GM23338 (cell line): ENCODE measurements around the gene IL6R.

ENCODE experiments used
- EZH2 ChIP-seq: fragments of 200-600 bp; sonication (generic); IDR thresholded peaks from one replicate; pipeline ENCODE4 v1.8.0; 2017; ENCODE audit warnings: antibody characterized with exemption, mild to moderate bottlenecking, low read depth; ENCODE audit not compliant: unreplicated experiment
- EZH2phosphoT487 ChIP-seq: fragments of 200-600 bp; sonication (generic); IDR thresholded peaks from one replicate; pipeline ENCODE4 v1.8.1; 2018; ENCODE audit warnings: antibody characterized with exemption; ENCODE audit not compliant: unreplicated experiment
- JUNB ChIP-seq: IDR thresholded peaks from one replicate; pipeline ENCODE4 v1.6.1; 2016; ENCODE audit warnings: antibody characterized with exemption; ENCODE audit not compliant: unreplicated experiment
- POLR2AphosphoS5 ChIP-seq: IDR thresholded peaks from 2 replicates; pipeline ENCODE4 v1.6.1; 2016; ENCODE audit warnings: antibody characterized with exemption, low read depth
- ZNF331 ChIP-seq: fragments of 250-450 bp; sonication (Bioruptor Pico); IDR thresholded peaks from 2 replicates; pipeline ENCODE4 v1.5.0; 2020; ENCODE audit warnings: low read depth, mild to moderate bottlenecking, moderate library complexity
- TF ChIP-seq, protein P1 (sequence below), 2 experiments: fragments of 200-600 bp in 1 of 2; sonication (generic) in 1 of 2; conservative IDR thresholded peaks; 2 replicates each; pipeline versions ENCODE4 v1.5.1 to v1.6.1; 2016 to 2017; ENCODE audit warnings: antibody characterized with exemption in 2 of 2, low read depth in 2 of 2, mild to moderate bottlenecking in 2 of 2, moderate library complexity in 1 of 2

DNA sequence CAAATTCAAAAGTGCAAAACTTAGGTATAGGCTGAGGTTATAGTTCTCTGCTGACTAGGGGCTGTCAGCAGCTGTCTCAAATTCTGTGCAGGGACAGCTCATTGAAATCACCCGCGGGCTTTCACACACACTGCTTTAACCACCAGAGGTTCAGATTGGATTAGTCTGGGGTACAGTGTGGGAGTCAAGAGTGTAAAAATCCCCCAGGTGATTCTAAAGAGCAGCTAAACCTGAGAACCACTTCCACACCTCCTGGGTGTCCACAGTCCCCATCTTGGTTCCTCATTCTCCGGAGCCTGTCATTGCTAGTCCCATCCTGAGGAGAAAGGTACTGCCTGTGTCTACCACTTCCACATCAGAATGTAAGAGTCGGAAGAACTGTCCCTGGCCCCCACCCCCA lies 87.0 kb downstream of the IL6R start:
- TF ChIP-seq, protein P1, sequence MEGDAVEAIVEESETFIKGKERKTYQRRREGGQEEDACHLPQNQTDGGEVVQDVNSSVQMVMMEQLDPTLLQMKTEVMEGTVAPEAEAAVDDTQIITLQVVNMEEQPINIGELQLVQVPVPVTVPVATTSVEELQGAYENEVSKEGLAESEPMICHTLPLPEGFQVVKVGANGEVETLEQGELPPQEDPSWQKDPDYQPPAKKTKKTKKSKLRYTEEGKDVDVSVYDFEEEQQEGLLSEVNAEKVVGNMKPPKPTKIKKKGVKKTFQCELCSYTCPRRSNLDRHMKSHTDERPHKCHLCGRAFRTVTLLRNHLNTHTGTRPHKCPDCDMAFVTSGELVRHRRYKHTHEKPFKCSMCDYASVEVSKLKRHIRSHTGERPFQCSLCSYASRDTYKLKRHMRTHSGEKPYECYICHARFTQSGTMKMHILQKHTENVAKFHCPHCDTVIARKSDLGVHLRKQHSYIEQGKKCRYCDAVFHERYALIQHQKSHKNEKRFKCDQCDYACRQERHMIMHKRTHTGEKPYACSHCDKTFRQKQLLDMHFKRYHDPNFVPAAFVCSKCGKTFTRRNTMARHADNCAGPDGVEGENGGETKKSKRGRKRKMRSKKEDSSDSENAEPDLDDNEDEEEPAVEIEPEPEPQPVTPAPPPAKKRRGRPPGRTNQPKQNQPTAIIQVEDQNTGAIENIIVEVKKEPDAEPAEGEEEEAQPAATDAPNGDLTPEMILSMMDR (conservative IDR thresholded peaks at IDR 0.05; ENCODE audit: low read depth in 2 of 2): no peak
- TF ChIP-seq EZH2phosphoT487 (no peak), EZH2 (no peak), JUNB (no peak), POLR2AphosphoS5 (no peak), ZNF331 (CRISPR knock-in tag) (no peak)
